ENCODE data around the gene NEK6. TPM values are rescaled to one million over a fixed set of nuclear protein-coding genes. Genes with fewer than 3 reads are reported as not detected.
A peak's percentile ranks its signal among the peaks of the same experiment; 100 is the strongest.

Gene NEK6
- total RNA-seq, 1 donor from 2014 or later = 115 TPM

- Mint-ChIP-seq H3K27ac (ENCODE audit: unreplicated experiment) (peak overlapping the region; percentile 95), H3K4me3 (ENCODE audit: unreplicated experiment) (peak overlapping the region; percentile 52), H3K9me3 (ENCODE audit: unreplicated experiment) (no peaks in the 10 kb centered on the region), H3K27me3 (ENCODE audit: unreplicated experiment) (no peaks in the 10 kb centered on the region), H3K4me1 (ENCODE audit: unreplicated experiment) (peaks cover 39% of the 10 kb centered on the region), H3K36me3 (ENCODE audit: unreplicated experiment) (peaks cover 26% of the 10 kb centered on the region)
- DNase-seq (ENCODE audit: extremely low spot score, unreplicated experiment) = peak; percentile 95
- TF ChIP-seq, protein P1, sequence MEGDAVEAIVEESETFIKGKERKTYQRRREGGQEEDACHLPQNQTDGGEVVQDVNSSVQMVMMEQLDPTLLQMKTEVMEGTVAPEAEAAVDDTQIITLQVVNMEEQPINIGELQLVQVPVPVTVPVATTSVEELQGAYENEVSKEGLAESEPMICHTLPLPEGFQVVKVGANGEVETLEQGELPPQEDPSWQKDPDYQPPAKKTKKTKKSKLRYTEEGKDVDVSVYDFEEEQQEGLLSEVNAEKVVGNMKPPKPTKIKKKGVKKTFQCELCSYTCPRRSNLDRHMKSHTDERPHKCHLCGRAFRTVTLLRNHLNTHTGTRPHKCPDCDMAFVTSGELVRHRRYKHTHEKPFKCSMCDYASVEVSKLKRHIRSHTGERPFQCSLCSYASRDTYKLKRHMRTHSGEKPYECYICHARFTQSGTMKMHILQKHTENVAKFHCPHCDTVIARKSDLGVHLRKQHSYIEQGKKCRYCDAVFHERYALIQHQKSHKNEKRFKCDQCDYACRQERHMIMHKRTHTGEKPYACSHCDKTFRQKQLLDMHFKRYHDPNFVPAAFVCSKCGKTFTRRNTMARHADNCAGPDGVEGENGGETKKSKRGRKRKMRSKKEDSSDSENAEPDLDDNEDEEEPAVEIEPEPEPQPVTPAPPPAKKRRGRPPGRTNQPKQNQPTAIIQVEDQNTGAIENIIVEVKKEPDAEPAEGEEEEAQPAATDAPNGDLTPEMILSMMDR (IDR thresholded peaks at IDR 0.05) = peak; percentile 10
Observed at GRCh38 chr9:124342776-124343485, 85.2 kb downstream of the NEK6 start.

DNA sequence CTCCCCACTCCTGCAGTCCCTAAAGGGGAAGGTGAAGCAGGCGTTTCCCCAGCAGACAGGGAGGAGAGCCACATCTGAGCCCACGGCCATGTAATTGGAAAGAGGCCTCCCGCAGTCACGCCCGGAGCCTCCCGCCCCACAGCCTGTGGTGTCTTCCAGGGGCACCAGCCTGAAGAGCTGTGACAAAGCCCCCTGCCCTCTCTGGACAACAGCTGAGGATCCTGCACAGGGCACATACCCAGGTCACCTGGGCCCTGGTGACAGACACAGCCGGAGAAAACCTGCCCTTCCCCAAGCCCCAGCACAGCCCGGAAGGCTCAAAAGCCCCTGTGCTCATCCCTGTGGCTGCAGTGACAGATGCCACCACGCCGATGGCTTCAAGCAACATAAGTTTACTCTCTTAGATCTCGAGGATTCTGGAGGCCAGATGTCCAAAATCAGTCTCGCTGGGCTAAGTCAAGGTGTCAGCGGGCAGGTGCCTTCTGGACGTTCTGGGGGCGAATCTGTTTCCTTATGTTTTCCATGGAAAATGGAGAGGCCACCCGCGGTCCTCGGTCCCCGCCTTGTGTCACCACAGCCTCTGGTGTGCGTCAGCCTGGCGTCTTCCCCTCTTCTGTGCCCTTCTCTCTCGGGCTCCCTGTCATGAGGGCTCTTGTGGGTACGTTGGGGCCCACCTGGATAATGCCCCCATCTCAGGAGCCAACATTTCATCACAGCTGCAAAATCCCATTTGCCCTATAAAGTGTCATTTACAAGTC is 86.0 kb downstream of the NEK6 start:
- no peaks in the 10 kb centered on the region for H3K9me3 Mint-ChIP-seq (ENCODE audit: unreplicated experiment)
- H3K4me3 Mint-ChIP-seq (ENCODE audit: unreplicated experiment) = no peak overlapping the region
- peak overlapping the region; percentile 95 for H3K27ac Mint-ChIP-seq (ENCODE audit: unreplicated experiment)
- H3K36me3 Mint-ChIP-seq (ENCODE audit: unreplicated experiment) = peaks cover 23% of the 10 kb centered on the region
- DNase-seq (ENCODE audit: extremely low spot score, unreplicated experiment) = no peak
- H3K4me1 Mint-ChIP-seq (ENCODE audit: unreplicated experiment) = peaks cover 39% of the 10 kb centered on the region
- TF ChIP-seq, protein P1 (IDR thresholded peaks at IDR 0.05) = no peak
- H3K27me3 Mint-ChIP-seq (ENCODE audit: unreplicated experiment) = no peaks in the 10 kb centered on the region

DNA sequence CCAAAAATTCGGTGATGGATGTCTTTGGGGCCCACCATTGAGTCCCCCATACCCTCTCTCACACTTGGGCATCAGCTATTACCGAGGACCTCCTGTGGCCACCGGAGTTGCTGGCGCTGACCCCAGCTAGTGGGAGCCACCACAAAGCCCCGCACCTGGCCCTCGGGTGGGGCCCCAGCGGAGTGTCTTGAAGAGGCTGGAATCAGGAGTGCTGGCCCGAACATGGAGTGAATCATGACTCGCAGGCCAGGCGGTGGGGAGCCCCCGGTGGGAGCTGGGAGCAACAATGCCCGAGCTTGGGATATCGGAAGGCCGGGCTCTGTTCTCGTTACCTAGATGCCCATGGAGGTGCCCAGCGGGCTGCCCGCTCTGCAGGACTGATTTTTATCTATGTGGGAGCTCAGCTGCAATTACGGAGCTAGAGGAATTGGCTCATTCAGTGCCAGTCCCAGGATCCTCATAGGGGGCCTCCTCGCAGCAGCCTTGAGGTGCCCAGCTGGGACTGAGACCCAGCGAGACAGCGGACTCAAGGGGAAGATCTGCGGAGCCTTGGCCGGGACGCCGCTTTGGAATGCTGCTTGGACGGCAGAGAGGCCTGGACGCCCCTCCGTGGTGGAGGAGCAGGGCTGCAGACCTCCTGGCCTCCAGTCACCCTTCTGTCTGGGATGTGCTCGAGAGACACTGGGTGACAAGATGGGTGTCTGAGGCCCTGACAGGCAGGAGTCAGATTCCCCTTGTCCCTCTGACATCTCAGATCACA is 86.7 kb downstream of the NEK6 start:
- H3K4me1 Mint-ChIP-seq (ENCODE audit: unreplicated experiment) = peaks cover 39% of the 10 kb centered on the region
- peak overlapping the region; percentile 95 for H3K27ac Mint-ChIP-seq (ENCODE audit: unreplicated experiment)
- H3K36me3 Mint-ChIP-seq (ENCODE audit: unreplicated experiment) = peaks cover 23% of the 10 kb centered on the region
- no peaks in the 10 kb centered on the region for H3K27me3 Mint-ChIP-seq (ENCODE audit: unreplicated experiment)
- DNase-seq (ENCODE audit: extremely low spot score, unreplicated experiment) = no peak
- H3K4me3 Mint-ChIP-seq (ENCODE audit: unreplicated experiment) = no peak overlapping the region
- H3K9me3 Mint-ChIP-seq (ENCODE audit: unreplicated experiment) = no peaks in the 10 kb centered on the region
- TF ChIP-seq, protein P1 (IDR thresholded peaks at IDR 0.05) = no peak

GRCh38 chr9:124345063-124345462 is 87.3 kb downstream of the NEK6 start:
- Mint-ChIP-seq H3K27me3 (ENCODE audit: unreplicated experiment) (no peaks in the 10 kb centered on the region), H3K9me3 (ENCODE audit: unreplicated experiment) (no peaks in the 10 kb centered on the region), H3K4me1 (ENCODE audit: unreplicated experiment) (peaks cover 37% of the 10 kb centered on the region), H3K4me3 (ENCODE audit: unreplicated experiment) (no peak overlapping the region), H3K27ac (ENCODE audit: unreplicated experiment) (peak overlapping the region; percentile 70), H3K36me3 (ENCODE audit: unreplicated experiment) (peaks cover 21% of the 10 kb centered on the region)
- no peak for DNase-seq (ENCODE audit: extremely low spot score, unreplicated experiment)
- TF ChIP-seq, protein P1 (IDR thresholded peaks at IDR 0.05) = no peak

All from osteocyte (in vitro differentiated cells).